Endometrial microvascular endothelial cells (primary cell): Measurements from ENCODE around the gene PCDHB10. TPM values are rescaled to one million over a fixed set of nuclear protein-coding genes. Genes with fewer than 3 reads are reported as not detected.
"Not testable (repeated sequence)": the region's sequence is repeated elsewhere in the genome, so short reads cannot be mapped to it uniquely, and the experiment has no call there.

Experiments
- in situ Hi-C: cut with HindIII; loops from 2 replicates; pipeline ENCODE4 v1.10.0; 2017; ENCODE audit warnings: low sequenced_read_pairs, low pct_unique_long_range_greater_than_20kb; ENCODE audit errors: inconsistent ontology term
- total RNA-seq: library from RNA; depleted of rRNA; stranded (reverse); fragments of >200 nt; gene quantifications from one replicate; pipeline ENCODE4 v1.2.3, GENCODE V29; 2015; ENCODE audit errors: inconsistent ontology term

The PCDHB10 gene
- total RNA-seq, result 0.19 TPM

DNA sequence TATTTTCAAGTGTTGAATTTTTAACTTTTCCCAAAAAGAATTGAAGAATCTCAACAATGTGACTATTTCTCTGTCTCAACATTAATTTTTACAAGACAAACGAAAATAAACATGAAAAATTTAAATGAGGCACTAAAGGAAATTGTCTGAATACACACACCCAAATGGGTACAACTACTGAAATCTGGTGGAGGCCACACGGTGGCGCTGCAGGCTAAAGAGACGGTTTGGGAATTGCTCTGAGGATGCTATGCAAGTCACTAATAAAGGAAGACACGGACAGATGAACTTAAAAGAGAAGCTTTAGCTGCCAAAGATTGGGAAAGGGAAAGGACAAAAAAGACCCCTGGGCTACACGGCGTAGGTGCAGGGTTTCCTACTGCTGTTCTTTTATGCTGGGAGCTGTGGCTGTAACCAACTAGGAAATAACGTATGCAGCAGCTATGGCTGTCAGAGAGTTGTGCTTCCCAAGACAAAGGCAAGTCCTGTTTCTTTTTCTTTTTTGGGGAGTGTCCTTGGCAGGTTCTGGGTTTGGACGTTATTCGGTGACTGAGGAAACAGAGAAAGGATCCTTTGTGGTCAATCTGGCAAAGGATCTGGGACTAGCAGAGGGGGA lies at the start of gene PCDHB10:
Gene PCDHB10 (plus strand): TSS at position 244 of the 616 bp plus-strand sequence. CDS start 200 bp downstream, at position 444.
- in situ Hi-C loops, result no loop called here

DNA sequence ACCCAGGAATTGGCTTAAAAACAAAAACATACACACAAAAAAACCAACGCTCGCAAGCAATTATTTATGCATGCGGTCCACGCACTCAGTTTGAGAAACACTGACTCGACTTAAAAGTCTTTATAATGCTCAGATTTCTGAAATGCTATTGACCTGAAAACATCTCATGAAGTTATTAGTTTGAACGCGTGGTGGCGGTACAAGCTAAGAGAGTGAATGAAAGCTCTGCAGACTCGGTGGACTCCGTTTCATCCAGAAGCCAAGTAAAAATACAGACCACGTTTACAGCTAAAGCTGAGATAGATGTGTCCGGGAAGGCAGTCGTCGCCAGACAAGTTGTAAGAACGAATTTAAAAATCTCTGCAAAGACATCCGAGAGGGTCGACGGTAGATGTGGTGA lies 42.3 kb upstream of the PCDHB10 start, which contains the start of gene PCDHB6:
Gene PCDHB6 (plus strand): TSS at position 246 of the 400 bp plus-strand sequence. CDS start 201 bp downstream, outside the sequence.
- in situ Hi-C loops, result no loop called here

DNA sequence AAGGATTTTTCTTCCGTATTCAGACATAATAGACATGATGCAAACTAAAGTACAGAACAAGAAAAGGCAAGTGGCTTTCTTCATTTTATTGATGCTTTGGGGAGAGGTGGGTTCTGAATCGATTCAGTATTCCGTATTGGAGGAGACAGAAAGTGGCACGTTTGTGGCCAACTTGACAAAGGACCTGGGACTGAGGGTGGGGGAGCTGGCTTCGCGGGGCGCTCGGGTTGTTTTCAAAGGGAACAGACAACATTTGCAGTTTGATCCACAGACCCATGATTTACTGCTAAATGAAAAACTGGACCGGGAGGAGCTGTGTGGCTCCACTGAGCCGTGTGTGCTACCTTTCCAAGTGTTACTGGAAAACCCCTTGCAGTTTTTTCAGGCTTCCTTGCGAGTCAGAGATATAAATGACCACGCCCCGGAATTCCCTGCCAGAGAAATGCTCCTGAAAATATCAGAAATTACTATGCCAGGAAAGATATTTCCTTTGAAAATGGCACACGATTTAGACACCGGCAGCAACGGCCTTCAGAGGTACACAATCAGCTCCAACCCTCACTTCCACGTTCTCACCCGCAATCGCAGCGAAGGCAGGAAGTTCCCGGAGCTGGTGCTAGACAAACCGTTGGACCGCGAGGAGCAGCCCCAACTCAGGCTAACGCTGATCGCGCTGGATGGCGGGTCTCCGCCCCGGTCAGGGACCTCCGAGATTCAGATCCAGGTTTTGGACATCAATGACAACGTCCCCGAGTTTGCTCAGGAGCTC lies 41.7 kb upstream of the PCDHB10 start:
- in situ Hi-C loops, result no loop called here

DNA sequence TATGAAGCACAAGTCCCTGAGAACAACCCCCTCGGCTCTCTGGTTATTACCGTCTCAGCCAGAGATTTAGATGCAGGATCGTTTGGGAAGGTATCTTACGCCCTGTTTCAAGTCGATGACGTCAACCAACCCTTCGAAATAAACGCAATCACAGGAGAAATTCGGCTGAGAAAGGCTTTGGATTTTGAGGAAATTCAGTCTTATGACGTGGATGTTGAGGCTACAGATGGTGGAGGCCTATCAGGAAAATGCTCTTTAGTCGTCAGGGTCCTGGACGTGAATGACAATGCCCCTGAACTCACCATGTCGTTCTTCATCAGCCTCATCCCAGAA lies 41.2 kb upstream of the PCDHB10 start:
- in situ Hi-C loops, result no loop called here

DNA sequence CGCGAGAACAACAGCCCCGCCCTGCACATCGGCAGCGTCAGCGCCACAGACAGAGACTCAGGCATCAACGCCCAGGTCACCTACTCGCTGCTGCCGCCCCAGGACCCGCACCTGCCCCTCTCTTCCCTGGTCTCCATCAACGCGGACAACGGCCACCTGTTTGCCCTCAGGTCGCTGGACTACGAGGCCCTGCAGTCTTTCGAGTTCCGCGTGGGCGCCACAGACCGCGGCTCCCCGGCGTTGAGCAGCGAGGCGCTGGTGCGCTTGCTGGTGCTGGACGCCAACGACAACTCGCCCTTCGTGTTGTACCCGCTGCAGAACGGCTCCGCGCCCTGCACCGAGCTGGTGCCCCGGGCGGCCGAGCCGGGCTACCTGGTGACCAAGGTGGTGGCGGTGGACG lies 40.5 kb upstream of the PCDHB10 start:
- in situ Hi-C loops, result not testable (repeated sequence)

DNA sequence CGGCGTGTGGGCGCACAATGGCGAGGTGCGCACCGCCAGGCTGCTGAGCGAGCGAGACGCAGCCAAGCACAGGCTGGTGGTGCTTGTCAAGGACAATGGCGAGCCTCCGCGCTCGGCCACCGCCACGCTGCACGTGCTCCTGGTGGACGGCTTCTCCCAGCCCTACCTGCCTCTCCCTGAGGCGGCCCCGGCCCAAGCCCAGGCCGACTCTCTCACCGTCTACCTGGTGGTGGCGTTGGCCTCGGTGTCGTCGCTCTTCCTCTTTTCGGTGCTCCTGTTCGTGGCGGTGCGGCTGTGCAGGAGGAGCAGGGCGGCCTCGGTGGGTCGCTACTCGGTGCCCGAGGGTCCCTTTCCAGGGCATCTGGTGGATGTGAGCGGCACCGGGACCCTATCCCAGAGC lies 40.1 kb upstream of the PCDHB10 start:
- in situ Hi-C loops, result not testable (repeated sequence)

DNA sequence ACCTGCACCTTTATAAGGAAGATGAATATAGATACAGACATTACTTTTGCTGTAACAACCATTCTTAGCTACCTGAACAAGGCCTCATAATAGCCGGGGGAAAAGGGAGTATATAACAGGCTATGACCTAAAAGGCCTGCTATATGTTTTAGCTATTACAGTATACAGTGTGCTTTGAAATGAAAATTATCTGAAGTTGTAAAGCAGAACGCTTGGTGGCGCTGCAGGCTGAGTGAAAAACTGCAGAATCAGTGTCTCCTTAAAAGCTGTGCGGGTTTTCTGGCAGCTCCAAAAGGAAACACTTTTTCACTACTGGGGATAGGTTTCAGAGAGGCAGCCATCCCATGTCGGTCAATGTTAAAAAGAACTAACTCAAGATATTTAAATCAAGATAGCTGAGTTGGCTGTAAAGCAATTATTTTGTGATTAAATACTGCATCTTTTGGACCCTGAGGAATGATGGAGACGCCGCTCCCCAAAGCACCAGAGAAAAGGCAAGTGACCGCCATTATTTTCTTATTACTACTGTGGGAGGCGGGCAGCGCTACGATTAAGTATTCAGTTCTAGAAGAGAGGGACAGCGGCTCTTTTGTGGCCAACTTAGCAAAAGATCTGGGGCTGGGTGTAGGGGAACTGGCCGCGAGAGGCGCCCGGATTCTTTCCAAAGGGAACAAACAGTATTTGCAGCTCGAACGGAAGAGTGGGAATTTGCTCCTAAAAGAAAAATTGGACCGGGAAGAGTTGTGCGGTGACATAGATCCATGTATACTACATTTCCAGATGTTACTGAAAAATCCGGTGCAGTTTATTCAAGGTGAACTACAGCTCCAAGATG lies 36.4 kb upstream of the PCDHB10 start:
- in situ Hi-C loops, result no loop called here

DNA sequence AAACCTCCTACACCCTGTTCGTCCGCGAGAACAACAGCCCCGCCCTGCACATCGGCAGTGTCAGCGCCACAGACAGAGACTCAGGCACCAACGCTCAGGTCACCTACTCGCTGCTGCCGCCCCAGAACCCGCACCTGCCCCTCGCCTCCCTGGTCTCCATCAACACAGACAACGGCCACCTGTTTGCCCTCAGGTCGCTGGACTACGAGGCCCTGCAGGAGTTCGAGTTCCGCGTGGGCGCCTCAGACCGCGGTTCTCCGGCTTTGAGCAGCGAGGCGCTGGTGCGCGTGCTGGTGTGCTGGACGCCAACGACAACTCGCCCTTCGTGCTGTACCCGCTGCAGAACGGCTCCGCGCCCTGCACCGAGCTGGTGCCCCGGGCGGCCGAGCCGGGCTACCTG lies 34.8 kb upstream of the PCDHB10 start:
- in situ Hi-C loops, result not testable (repeated sequence)

DNA sequence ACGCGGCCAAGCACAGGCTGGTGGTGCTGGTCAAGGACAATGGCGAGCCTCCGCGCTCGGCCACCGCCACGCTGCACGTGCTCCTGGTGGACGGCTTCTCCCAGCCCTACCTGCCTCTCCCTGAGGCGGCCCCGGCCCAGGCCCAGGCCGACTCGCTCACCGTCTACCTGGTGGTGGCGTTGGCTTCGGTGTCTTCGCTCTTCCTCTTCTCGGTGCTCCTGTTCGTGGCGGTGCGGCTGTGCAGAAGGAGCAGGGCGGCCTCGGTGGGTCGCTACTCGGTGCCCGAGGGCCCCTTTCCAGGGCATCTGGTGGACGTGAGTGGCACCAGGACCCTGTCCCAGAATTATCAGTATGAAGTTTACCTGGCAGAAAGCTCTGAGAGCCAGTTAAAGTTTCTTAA lies 34.3 kb upstream of the PCDHB10 start:
- in situ Hi-C loops, result not testable (repeated sequence)

DNA sequence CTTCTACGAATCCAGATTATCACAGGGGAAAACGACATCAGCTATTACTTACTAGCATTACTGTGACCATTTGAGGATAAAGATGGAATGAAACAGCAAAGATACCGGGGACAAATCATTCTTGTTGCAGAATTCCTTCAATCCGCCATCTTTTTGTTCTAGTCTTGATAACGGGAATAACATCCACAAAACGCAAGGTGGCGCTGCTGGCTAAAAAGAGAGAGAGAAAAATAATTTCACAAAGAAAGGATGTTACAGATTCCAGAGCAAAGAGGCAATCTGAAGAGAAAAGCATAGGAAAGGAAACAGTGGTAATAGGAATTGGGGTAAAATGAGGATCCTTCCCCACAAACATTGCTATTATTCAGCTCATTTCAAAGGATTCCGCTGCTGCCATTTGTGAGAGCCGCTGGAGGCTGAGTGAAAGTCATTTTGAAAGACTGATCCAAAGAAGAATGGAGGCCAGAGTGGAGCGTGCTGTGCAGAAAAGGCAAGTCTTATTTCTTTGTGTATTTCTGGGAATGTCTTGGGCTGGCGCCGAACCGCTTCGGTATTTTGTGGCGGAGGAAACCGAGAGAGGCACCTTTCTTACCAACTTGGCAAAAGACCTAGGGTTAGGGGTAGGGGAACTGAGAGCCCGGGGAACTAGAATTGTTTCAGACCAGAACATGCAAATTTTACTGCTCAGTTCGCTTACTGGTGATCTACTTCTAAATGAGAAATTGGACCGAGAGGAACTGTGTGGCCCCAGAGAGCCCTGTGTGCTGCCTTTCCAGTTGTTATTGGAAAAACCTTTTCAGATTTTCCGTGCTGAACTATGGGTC lies 19.6 kb upstream of the PCDHB10 start, which contains the start of gene PCDHB7:
Gene PCDHB7 (plus strand): TSS at position 264 of the 824 bp plus-strand sequence. CDS start 192 bp downstream, at position 456.
- in situ Hi-C loops, result no loop called here

DNA sequence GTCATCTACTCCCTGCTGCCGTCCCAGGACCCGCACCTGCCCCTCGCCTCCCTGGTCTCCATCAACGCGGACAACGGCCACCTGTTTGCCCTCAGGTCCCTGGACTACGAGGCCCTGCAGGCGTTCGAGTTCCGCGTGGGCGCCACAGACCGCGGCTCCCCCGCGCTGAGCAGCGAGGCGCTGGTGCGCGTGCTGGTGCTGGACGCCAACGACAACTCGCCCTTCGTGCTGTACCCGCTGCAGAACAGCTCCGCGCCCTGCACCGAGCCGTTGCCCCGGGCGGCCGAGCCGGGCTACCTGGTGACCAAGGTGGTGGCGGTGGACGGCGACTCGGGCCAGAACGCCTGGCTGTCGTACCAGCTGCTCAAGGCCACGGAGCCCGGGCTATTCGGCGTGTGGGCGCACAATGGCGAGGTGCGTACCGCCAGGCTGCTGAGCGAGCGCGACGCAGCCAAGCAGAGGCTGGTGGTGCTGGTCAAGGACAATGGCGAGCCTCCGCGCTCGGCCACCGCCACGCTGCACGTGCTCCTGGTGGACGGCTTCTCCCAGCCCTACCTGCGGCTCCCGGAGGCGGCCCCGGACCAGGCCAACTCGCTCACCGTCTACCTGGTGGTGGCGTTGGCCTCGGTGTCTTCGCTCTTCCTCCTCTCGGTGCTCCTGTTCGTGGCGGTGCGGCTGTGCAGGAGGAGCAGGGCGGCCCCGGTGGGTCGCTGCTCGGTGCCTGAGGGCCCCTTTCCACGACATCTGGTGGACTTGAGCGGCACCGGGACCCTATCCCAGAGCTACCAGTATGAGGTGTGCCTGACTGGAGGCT lies 17.7 kb upstream of the PCDHB10 start:
- in situ Hi-C loops, result not testable (repeated sequence)

DNA sequence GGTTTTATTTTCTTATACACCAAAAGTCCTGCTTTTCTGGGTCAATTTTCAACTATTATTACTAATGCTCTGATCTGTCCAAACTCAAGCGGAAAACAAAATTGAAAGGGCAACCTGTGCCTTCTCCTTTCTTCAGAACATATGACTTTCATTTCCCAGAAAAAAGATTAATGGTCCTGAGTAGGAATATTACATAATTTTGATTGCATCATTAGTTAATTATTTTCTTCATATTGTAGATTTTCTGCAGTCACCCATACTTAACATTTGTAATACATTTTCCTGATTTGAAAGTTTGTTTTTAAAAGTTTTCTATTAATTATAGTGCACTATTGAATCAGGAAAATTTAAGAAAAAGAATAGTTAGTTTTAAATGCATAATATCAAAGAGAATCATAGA lies 16.2 kb upstream of the PCDHB10 start:
- in situ Hi-C loops, result no loop called here

DNA sequence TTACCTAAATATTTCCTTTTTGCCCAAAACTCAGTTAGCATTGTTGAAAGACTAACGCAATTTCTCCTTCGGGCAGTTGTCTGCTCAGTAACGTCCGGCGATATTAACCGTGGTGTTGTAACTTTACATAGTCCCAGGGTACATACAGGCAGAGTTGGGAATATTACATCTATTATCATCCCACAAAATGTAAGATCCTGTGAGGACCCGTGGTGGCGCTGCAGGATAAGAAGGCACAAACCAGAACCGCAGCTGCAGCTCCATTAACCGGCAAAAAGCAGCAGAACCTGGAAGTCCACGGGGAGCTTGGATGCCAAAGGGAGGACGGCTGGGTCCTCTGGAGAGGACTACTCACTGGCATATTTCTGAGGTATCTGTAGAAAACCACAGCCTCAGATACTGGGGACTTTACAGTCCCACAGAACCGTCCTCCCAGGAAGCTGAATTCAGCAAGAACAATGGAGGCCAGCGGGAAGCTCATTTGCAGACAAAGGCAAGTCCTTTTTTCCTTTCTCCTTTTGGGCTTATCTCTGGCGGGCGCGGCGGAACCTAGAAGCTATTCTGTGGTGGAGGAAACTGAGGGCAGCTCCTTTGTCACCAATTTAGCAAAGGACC lies 14.5 kb upstream of the PCDHB10 start, which contains the start of gene PCDHB8:
Gene PCDHB8 (plus strand): TSS at position 214 of the 615 bp plus-strand sequence. CDS start 245 bp downstream, at position 459.
- in situ Hi-C loops, result not testable (repeated sequence)

DNA sequence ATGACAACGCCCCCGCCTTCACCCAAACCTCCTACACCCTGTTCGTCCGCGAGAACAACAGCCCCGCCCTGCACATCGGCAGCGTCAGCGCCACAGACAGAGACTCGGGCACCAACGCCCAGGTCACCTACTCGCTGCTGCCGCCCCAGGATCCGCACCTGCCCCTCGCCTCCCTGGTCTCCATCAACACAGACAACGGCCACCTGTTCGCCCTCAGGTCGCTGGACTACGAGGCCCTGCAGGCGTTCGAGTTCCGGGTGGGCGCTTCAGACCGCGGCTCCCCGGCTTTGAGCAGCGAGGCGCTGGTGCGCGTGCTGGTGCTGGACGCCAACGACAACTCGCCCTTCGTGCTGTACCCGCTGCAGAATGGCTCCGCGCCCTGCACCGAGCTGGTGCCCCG lies 12.8 kb upstream of the PCDHB10 start:
- in situ Hi-C loops, result not testable (repeated sequence)

DNA sequence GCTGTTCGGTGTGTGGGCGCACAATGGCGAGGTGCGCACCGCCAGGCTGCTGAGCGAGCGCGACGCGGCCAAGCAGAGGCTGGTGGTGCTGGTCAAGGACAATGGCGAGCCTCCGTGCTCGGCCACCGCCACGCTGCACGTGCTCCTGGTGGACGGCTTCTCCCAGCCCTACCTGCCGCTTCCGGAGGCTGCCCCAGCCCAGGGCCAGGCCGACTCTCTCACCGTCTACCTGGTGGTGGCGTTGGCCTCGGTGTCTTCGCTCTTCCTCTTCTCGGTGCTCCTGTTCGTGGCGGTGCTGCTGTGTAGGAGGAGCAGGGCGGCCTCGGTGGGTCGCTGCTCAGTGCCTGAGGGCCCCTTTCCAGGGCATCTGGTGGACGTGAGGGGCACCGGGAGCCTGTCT lies 12.3 kb upstream of the PCDHB10 start:
- in situ Hi-C loops, result not testable (repeated sequence)

DNA sequence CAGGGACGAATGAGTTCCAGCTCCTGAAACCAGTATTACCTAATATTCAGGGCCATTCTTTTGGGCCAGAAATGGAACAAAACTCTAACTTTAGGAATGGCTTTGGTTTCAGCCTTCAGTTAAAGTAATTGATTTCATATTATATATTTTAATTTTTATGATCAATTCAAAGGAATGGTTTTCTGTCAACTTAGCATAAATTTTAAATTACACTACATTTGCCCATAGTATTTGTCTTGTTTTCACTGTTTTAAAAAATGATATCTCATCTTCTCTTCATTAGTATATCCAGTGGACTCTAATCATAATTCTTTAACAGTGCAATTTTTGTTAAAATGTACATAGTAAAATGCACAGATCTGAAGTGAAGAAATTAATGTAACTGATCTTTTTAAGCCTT lies 11.8 kb upstream of the PCDHB10 start:
- in situ Hi-C loops, result no loop called here

DNA sequence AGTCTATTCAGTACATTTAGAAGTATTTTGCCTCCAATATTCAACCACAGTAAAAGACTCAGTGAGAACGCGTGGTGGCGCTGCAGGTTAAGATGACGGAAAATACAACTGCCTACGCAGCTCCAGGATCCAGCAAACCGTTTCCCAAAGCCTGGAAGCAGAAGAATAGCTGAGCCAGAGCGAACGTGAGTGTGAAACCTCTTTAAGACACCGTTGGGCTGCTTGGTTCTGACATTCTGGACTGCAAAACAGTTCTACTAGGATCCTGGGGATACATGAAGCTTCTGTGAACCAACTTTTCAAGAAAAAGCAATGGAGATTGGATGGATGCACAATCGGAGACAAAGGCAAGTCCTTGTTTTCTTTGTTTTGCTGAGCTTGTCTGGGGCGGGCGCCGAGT lies 9.9 kb upstream of the PCDHB10 start, which contains the start of gene PCDHB16:
Gene PCDHB16 (plus strand): TSS at position 140 of the 400 bp plus-strand sequence. CDS start 173 bp downstream, at position 313.
- in situ Hi-C loops, result no loop called here
